Measurements from ENCODE around the gene MRPL23.

The MRPL23 gene

GRCh38 chr11:1921574-1922141, 25.5 kb upstream of the MRPL23 start:
- no peak for DNase-seq (ENCODE audit: low read depth in 2 of 2)

DNA sequence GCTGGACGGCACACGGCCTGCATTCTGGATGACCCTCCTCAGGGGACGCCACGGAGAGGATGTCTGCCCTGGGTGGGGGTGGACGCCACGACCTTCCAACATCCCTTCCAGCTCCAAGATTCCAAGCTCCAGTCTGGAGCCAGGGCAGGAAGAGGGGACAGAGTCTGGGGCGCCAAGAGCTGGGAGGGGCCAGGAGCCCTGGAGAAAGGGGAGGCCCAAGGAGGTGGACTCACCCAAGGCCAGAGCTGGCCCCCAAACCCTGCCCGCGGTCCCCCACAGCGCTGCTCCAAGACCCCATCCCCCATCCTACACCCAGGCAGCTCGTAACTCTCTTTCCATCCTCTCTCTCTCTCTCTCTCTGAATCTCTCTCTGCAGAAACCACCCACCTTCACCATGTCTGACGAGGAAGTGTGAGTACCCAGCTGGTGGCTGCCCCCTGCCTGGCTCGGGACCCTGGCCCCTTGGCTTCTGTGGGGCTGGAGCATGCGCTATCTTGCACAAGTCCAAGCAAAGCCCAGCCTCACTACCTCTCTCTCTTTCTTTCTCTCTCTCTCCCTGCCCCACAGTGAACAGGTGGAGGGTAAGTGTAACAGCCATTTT, 24.6 kb upstream of the MRPL23 start:
- DNase-seq (ENCODE audit: low read depth in 2 of 2): no peak

DNA sequence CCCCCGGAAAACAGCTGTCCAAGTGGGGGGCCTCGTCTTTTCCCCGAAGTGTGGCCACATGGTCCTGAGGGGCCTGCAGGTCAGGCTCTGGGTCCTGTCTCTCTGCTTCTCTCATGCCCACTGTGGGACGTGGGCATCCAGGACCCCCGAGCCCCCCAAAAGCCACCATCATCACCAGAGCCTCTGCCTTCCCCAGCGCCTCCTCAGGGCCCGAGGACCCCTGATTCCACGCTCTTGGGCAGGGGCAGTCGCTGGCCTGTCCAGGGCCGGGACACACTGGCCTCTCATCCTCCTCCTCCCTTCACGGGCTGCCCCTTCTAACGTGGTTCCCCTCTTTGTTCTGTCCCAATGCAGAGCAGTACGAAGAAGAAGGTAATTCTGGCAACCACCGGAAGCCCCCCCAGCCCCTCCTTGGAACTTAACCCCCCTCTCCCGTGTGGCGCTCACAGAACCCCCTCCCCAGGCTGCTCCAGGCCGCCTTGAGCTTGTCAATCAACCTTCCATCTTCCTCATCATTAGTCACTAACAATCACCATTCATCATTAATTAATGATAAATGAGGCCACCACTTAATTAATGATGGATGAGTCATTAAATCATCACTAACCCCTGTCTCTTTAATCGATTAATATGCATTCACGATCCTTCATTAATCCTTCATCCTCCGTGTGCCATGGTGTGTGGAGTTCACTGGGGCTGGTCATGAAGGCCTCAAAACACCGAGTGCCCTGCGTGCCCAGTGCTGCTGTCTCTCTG, 23.8 kb upstream of the MRPL23 start:
- no peak for DNase-seq (ENCODE audit: low read depth in 2 of 2)

- DNase-seq (ENCODE audit: low read depth in 2 of 2): no peak
Observed at GRCh38 chr11:1924181-1924580, 23.0 kb upstream of the MRPL23 start.

DNA sequence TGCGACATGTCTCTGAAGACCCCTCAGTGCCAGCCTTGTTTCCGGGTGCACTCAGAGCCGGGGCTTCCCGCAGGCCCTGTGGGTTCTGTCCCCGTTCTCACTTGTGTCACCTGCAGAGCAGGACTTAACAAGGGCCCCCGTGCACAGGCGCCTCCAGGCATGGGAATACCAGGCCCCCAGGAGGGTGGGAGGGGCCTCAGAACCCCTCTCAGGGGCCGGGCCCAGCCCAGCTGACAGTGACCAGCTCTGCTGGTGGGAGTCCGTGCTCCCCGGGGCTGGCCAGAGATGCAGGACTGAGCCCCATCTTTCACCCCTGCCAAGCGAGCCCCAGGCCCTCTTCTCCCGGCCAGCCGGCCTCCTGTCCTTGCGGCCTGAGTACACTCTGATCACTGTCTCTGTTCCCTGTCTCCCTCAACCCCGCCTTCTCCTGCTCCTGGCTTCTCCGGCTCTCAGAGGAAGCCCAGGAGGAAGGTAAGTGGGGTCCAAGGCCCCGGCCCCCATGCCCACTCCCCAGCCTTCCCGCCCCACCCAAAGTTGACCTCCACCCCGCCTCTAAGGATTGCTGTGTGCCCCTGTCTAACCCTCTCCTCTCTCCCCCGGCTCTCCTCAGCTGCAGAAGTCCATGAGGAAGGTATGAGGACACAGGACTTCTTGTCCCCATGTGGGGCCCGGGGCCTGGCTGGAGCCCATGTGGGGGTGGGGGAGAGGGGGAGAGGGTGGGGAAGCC, 22.3 kb upstream of the MRPL23 start:
- DNase-seq (ENCODE audit: low read depth in 2 of 2): no peak

- DNase-seq (ENCODE audit: low read depth in 2 of 2): no peak
Observed at GRCh38 chr11:1925373-1926155, 21.6 kb upstream of the MRPL23 start.

DNA sequence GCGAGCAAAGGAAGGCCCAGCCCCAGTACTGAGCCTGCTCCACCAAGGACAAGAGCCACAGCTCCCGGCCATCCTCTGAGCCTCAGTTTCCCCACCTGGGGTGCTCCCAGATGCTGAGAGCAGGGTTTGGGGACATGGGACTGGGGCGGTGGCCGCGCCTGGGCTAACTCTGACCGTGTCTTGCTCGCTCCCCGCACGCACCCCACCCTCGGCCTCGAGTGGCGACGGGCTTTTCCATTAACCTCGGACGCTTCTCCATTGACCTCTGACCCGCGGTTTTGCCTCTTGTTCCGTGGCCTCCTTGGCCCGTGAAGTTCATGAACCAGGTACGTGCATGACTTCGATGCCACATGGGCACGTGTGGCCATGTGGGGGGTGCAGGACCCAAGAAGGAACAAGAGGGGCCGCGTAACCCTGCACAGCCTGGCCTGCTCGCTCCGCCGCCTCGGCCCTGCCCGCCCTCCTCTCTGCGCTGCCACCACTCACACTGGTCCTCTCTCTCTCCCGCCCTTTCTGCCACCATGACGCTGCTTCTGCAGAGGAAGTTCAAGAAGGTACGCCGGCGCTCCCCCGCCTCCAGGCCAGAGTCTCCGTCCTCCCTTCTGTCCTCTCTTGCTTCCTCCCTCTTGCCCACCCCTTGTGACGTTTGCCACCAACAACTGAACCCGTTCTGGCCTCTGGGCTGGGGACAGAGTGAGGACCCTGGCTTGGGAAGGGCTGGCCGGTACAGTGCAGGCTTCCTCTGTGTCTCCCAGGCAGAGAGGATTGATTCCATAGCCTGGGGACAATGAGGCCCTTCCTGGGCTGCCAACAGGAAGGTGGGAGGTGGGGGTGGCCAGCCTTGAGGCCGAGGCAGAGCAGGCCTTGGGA, 20.7 kb upstream of the MRPL23 start:
- no peak for DNase-seq (ENCODE audit: low read depth in 2 of 2)

- DNase-seq (ENCODE audit: low read depth in 2 of 2): no peak
Observed at GRCh38 chr11:1927026-1927847, 19.9 kb upstream of the MRPL23 start.

GRCh38 chr11:1927848-1928469, 19.2 kb upstream of the MRPL23 start:
- no peak for DNase-seq (ENCODE audit: low read depth in 2 of 2)

GRCh38 chr11:1928470-1928890, 18.7 kb upstream of the MRPL23 start:
- no peak for DNase-seq (ENCODE audit: low read depth in 2 of 2)

DNA sequence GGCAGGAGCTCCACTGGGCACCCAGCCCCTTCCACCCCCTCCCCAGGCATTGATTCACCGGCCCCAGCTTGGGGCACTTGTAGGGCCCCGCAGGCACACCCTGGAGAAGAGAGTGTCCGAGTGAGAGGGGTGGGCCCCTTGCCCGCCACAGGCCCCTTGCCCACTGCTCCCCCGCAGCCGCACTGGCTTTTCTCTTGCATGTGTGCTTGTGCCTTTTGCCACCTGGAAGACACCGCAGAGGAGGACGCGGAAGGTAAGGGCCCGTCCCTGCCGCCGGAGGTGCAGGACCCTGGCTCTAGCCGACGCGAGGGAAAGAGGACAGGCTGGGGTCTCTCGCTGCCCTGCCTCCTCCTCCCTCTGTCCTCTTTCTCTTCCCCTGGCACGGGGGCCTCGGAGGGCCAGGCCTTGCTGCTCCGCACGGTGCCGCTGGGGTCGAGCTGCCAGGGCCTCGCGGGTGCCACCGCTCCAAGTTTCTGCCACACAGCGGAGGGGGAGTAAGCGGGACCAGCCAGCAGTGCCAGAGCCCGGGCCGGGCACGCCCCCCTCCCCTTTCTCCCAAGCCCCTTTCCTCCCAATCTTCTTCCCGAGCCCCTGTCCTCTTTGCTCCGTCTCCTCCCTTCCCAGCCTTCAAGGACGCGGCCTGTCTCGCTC, 18.1 kb upstream of the MRPL23 start:
- no peak for DNase-seq (ENCODE audit: low read depth in 2 of 2)

- DNase-seq (ENCODE audit: low read depth in 2 of 2): no peak
Observed at GRCh38 chr11:1929621-1930461, 17.3 kb upstream of the MRPL23 start.

- DNase-seq (ENCODE audit: low read depth in 2 of 2): no peak
Observed at GRCh38 chr11:1930462-1930830, 16.7 kb upstream of the MRPL23 start.

GRCh38 chr11:1931341-1932104, 15.6 kb upstream of the MRPL23 start:
- DNase-seq (ENCODE audit: low read depth in 2 of 2): no peak

DNA sequence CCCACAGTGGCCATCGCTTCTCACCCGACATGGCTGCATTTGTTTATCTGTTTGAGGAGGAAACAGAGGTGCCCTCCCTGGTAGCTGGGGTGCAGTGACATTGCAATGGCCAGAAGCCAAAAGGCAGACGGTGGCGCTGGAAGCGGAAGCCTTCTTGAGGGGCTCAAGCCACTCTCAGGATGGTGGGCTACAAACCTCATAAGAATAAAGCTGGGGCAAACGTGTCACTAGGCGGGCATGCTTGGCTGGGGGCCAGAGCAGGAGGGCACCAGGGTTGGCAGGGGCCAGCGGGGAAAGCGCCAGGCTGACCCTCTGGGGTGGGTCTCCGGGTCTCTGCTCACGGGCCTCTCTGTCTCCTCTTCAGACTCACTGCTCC, 15.0 kb upstream of the MRPL23 start:
- DNase-seq (ENCODE audit: low read depth in 2 of 2): no peak

DNA sequence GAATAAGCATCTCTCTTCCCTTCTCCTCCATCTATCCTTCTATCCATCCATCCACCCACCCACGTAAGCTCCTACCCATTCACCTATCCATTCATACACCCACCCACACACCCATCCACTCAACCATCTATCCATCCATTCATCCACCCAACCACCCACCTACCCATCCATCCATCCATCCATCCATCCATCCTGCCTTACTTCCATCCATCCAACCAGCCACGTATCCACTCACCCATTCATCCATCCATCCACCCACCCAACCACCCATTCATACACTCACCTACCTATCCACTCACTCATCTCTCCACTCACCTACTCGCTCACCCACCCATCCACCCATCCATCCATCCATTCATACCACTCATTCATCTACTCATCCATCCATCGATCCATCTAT, 14.5 kb upstream of the MRPL23 start:
- no peak for DNase-seq (ENCODE audit: low read depth in 2 of 2)

Measured in stimulated activated CD4-positive, alpha-beta T cell treated with anti-CD3 and anti-CD28 coated beads, Interleukin-1b, Interleukin-23, amount 100 ng/mL, for 1 hour (primary cell).